A549 treated with DMSO at 1 μM for 4 hours (cell line): ENCODE measurements around the gene MMP17. TPM values are rescaled to one million over a fixed set of nuclear protein-coding genes. Genes with fewer than 3 reads are reported as not detected.

Source experiments
- total RNA-seq: library from RNA; stranded (reverse); fragments of 200-300 nt; extraction: Qiagen RNA extraction; gene quantifications from 5 replicates; pipeline ENCODE4 v1.2.3, GENCODE V29; 2022; ENCODE audit warnings: low read depth

The MMP17 gene
- 10.6 to 15.8 TPM (median 12.6 TPM) in 5 replicates for total RNA-seq

DNA sequence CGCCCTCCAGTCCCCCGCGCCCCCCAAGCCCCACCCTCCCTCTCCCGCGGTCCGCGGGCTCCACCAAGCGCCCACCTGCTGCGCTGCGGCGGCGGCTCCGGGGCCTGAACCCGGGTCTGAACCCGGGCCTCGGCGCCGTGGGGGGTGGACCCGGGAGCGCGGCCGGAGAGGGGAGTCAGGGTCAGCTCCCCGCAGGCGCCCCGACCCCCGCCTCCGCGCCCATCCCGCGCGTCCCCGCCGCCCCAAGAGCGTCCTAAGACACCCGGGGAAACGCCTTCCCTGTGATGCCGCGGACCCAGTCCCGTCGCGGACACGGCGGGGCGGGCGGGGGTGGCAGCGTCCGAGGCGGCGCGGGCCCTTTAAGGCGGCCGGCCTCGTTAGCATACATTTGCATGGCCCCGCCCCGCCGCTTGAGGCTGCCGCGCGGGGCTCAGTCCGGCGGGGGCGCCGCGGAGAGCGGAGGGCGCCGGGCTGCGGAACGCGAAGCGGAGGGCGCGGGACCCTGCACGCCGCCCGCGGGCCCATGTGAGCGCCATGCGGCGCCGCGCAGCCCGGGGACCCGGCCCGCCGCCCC lies at the start of gene MMP17:
TSS of gene MMP17 (plus strand) at position 433 of the 574 bp plus-strand sequence. CDS start at position 535, 102 bp downstream.

GRCh38 chr12:131894313-131894860 lies 66.2 kb downstream of the MMP17 start, which contains the start of gene ULK1:
TSS of gene ULK1 (plus strand) at chr12:131894622. CDS start at chr12:131895002, 380 bp downstream.

Other genes with a start within 250 kb of the MMP17 start
- gene SFSWAP, start 117.3 kb upstream of the MMP17 start, total RNA-seq = 26.2 to 30.8 TPM (median 28.0 TPM) in 5 replicates
- gene ULK1, start 66.2 kb downstream of the MMP17 start, total RNA-seq = 35.1 to 55.6 TPM (median 46.5 TPM) in 5 replicates
- 61.8 to 93.2 TPM (median 79.0 TPM) in 5 replicates for gene PUS1, start 100.9 kb downstream of the MMP17 start, total RNA-seq
- gene EP400, start 121.5 kb downstream of the MMP17 start, total RNA-seq = 20.5 to 29.6 TPM (median 27.2 TPM) in 5 replicates